ENCODE data around the gene VKORC1.

The VKORC1 gene

DNA sequence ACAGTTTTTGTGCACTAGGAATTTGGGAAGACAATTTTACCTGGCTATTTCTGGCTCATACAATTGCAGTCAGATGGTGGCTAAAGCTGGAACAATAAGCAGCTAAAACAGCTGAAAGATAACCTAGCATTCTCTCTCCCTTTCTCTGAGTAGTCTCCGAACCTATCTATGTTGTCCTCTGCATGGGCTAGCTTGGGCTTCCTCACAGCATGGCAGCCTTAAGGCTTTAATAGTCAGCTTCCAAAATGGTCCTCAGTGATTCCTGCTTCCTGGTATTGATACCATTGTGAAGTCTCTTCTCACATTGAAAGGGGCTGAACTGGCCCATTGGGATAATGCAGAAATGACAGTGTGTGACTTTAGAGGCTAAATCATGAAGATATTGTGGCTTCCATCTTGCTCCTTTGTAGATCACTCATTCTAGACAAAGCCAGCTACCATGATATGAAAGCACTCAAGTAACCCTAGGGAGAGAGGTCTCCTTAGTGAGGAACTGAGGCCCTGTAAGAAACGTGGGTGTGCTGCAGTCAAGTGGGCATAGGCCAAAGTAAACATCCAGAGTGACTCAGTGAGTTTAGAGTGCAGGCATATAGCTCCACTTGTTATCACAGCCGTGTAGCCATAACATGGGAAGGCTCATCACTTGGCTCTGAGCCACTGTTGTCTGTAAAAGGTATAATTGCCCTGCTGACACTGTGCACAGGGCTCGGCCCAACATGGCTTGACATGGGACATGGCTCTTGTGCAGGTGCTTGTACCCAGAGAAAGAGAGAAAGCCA is 5.5 kb upstream of the VKORC1 start:
- TF ChIP-seq, protein P1, sequence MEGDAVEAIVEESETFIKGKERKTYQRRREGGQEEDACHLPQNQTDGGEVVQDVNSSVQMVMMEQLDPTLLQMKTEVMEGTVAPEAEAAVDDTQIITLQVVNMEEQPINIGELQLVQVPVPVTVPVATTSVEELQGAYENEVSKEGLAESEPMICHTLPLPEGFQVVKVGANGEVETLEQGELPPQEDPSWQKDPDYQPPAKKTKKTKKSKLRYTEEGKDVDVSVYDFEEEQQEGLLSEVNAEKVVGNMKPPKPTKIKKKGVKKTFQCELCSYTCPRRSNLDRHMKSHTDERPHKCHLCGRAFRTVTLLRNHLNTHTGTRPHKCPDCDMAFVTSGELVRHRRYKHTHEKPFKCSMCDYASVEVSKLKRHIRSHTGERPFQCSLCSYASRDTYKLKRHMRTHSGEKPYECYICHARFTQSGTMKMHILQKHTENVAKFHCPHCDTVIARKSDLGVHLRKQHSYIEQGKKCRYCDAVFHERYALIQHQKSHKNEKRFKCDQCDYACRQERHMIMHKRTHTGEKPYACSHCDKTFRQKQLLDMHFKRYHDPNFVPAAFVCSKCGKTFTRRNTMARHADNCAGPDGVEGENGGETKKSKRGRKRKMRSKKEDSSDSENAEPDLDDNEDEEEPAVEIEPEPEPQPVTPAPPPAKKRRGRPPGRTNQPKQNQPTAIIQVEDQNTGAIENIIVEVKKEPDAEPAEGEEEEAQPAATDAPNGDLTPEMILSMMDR (conservative IDR thresholded peaks at IDR 0.05; ENCODE audit: low read length), result no peak
- no peak for DNase-seq (ENCODE audit: low read depth)
- no peak overlapping the region for H3K4me3 ChIP-seq (ENCODE audit: low read length)

DNA sequence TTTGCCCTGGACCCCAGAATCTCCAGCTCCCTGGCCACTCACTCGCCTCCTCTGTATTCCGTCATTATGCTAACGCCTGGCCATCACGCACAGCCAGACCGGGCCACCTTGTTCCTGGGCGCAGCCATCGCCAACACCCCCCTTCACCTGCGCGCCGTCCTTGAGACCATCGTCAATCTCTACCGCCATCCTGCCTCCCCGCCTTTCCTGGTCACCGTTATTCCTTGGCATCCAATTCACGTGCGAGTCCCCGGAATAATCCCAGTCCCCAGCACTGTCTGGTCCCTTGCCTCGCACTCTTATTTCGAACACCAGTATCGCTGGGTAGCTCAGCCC is 541 bp downstream of the VKORC1 start:
- peak overlapping the region; percentile 93 for H3K4me3 ChIP-seq (ENCODE audit: low read length)
- TF ChIP-seq, protein P1 (conservative IDR thresholded peaks at IDR 0.05; ENCODE audit: low read length), result no peak
- DNase-seq (ENCODE audit: low read depth), result no peak

DNA sequence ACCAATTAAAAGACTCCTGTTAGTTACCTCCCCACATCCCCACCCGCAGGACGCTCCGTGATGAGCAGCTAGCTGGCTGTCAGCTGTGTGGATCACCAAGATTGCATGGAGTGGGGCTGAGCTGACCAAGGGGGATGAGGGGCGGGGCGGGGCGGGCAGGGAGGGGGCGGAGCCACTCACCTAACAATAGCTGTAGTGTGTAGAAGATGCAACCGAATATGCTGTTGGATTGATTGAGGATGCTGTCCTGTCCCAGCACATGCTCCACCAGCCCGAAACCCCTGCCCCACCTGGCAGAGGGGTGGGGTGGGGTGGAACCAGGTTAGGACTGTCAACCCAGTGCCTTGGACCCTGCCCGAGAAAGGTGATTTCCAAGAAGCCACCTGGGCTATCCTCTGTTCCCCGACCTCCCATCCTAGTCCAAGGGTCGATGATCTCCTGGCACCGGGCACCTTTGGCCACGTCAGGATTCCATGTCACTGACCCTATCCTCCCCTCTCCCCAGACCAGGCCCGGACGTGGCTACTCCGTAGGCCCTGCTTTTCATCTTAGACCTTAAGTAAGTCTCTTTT is 1.4 kb downstream of the VKORC1 start:
- TF ChIP-seq, protein P1 (conservative IDR thresholded peaks at IDR 0.05; ENCODE audit: low read length), result no peak
- peak overlapping the region; percentile 93 for H3K4me3 ChIP-seq (ENCODE audit: low read length)
- peak; percentile 31 for DNase-seq (ENCODE audit: low read depth)

DNA sequence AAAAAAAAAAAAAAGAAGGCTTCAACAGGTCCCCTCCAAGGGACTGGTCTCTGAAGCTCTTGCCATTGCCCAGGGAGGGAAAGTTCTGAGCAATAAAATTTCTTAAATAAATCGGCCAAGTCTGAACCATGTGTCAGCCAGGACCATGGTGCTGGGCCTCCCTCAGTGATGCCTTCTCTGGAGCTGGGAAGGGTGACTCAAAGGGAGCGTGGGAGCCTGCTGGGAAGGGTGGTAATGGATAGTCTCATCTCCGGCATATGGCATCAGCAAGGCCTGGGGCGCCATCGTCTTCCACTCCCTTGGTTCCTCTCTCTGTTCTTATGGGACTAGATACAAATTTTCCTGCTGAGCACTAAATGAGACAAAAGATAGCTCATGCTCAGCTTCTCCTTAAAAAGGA is 2.3 kb downstream of the VKORC1 start:
- no peak overlapping the region for H3K4me3 ChIP-seq (ENCODE audit: low read length)
- peak; percentile 44 for DNase-seq (ENCODE audit: low read depth)
- TF ChIP-seq, protein P1 (conservative IDR thresholded peaks at IDR 0.05; ENCODE audit: low read length), result no peak

DNA sequence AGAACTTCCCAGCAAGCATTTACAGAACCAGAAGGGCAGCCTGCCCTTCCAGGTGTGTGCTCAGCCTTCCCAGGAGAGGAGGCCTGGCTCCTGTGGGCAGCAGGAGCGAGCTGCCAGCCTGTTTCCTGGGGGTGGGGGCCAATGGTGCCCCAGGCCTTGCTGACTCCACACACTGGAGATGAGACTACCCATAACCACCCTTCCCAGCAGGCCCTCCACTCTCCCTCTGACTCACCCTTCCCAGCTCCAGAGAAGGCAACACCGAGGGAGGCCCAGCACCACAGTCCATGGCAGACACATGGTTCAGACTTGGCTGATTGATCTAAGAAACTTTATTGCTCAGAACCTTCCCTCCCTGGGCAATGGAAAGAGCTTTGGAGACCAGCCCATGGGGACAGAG is 4.1 kb downstream of the VKORC1 start:
- peak; percentile 42 for DNase-seq (ENCODE audit: low read depth)
- TF ChIP-seq, protein P1 (conservative IDR thresholded peaks at IDR 0.05; ENCODE audit: low read length), result no peak
- no peak overlapping the region for H3K4me3 ChIP-seq (ENCODE audit: low read length)

DNA sequence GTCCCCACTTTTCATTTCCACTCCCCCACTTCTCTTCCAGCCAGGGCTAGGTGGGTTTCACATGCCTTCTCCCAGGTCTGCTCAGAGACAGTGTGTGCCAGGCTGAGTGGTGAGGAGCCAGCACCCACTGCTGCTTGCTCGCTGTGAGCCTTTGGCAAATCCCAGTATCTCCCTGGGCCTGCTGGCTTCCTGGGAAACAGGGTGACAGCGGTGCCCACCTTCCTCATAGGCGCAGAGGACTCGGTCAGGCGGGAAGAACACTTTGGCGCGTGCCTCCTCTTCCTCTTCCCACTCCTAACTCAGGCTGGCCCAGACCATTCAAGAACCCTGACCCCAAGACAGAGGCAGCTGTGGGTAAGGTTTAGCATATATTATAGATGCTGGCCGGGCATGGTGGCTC is 5.4 kb downstream of the VKORC1 start:
- no peak overlapping the region for H3K4me3 ChIP-seq (ENCODE audit: low read length)
- no peak for DNase-seq (ENCODE audit: low read depth)
- TF ChIP-seq, protein P1 (conservative IDR thresholded peaks at IDR 0.05; ENCODE audit: low read length), result no peak
